Ammon's horn (tissue), 1 donor: ENCODE results near the gene KCNS1.
"Not testable (repeated sequence)": the region's sequence is repeated elsewhere in the genome, so short reads cannot be mapped to it uniquely, and the experiment has no call there.

ENCODE experiments used
- DNase-seq: peaks from one replicate; pipeline ENCODE4 v3.0.0-alpha.2; 2016; ENCODE audit warnings: low spot score

Gene KCNS1

GRCh38 chr20:45100563-45101245 is at the start of gene KCNS1:
Gene KCNS1, minus strand, starts transcription at chr20:45101127. Its CDS starts 1,891 bp downstream, at chr20:45099236.
- no peak for DNase-seq

- DNase-seq: no peak
Observed at GRCh38 chr20:45149062-45149461, 48.1 kb upstream of the KCNS1 start.

GRCh38 chr20:45140836-45141235 is 39.9 kb upstream of the KCNS1 start:
- no peak for DNase-seq

GRCh38 chr20:45139733-45140375 is 38.9 kb upstream of the KCNS1 start:
- DNase-seq: not testable (repeated sequence)

GRCh38 chr20:45138561-45139300 is 37.8 kb upstream of the KCNS1 start:
- no peak for DNase-seq

GRCh38 chr20:45136911-45137310 is 36.0 kb upstream of the KCNS1 start:
- no peak for DNase-seq

- DNase-seq: no peak
Observed at GRCh38 chr20:45128099-45128498, 27.2 kb upstream of the KCNS1 start.

GRCh38 chr20:45124365-45124764 is 23.4 kb upstream of the KCNS1 start, which contains the start of gene WFDC12:
Gene WFDC12, minus strand, starts transcription at chr20:45124465. Its CDS starts 18 bp downstream, at chr20:45124447.
- no peak for DNase-seq

GRCh38 chr20:45121388-45121787 is 20.5 kb upstream of the KCNS1 start:
- no peak for DNase-seq

- DNase-seq: no peak
Observed at GRCh38 chr20:45119556-45120266, 18.8 kb upstream of the KCNS1 start.

- DNase-seq: no peak
Observed at GRCh38 chr20:45118028-45118427, 17.1 kb upstream of the KCNS1 start.

- no peak for DNase-seq
Observed at GRCh38 chr20:45117581-45117980, 16.7 kb upstream of the KCNS1 start.

- DNase-seq: no peak
Observed at GRCh38 chr20:45115829-45116228, 14.9 kb upstream of the KCNS1 start.

GRCh38 chr20:45115386-45115774 is 14.5 kb upstream of the KCNS1 start:
- DNase-seq: no peak

GRCh38 chr20:45114465-45115385 is 13.8 kb upstream of the KCNS1 start, which contains the start of gene WFDC5:
Gene WFDC5, minus strand, starts transcription at chr20:45115174. Its CDS starts 91 bp downstream, at chr20:45115083.
- no peak for DNase-seq

- no peak for DNase-seq
Observed at GRCh38 chr20:45113865-45114264, 12.9 kb upstream of the KCNS1 start.

- DNase-seq: no peak
Observed at GRCh38 chr20:45112754-45113153, 11.8 kb upstream of the KCNS1 start.

- DNase-seq: no peak
Observed at GRCh38 chr20:45111799-45112471, 11.0 kb upstream of the KCNS1 start.

GRCh38 chr20:45111285-45111684 is 10.4 kb upstream of the KCNS1 start:
- DNase-seq: no peak

- DNase-seq: no peak
Observed at GRCh38 chr20:45110301-45110700, 9.4 kb upstream of the KCNS1 start.

GRCh38 chr20:45109634-45110033 is 8.7 kb upstream of the KCNS1 start:
- DNase-seq: no peak
